ENCODE measurements around the gene DCDC1.
A peak's percentile ranks its signal among the peaks of the same experiment; 100 is the strongest.

The DCDC1 gene

DNA sequence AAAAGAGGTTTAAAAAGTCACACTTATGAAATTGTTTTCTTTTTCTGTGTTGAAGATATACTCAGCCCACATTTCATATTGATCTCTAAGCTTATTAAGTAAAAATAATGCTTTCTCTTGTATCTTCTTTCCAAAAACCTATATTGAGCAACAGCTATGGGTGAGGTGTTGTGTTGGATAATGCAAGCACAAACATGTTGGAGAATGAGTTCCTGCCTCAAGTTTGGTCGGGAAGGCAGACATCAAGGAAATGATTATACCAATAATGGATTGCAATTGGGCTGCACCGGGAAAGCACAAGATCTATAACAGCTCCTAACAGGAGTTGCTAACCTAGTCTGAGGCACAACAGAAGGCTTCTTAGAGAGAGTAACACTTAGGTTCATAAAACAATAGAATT lies 474.5 kb downstream of the DCDC1 start:
- DNase-seq, result no peak

- DNase-seq, result no peak
Measured at GRCh38 chr11:30893318-30893717, 476.2 kb downstream of the DCDC1 start.

- no peak for DNase-seq
Measured at GRCh38 chr11:30889143-30889794, 480.3 kb downstream of the DCDC1 start.

DNA sequence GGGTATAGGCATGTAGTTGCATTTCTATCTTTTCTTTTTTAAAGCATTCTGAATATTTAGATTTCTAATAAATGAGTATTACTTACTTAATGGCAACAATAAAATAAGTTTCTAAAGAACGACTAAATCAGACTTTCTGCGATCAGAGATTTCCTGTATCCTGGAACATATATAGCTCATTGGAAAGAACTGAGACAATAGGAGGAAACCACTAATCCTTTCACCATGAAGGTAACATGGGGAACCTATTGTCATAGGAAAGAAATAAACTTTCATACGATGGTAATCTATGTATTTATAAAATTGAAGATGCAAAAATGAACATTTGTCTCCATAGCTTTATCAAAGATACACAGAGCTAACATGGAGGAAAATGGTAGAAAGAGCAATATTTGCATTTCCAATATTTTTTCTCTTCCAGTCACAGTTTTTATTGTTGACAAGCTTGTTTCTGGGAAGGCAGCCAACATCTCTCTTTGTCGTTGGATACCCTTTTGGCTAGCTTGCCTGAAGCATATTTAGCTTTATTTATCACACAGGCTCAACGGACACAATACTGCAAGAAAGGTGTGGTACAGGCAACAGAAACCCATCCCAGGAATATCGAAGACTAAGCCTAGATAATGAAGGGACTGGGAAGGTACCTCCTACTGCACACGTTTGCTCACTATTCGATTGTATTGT lies 490.1 kb downstream of the DCDC1 start:
- peak; percentile 79 for DNase-seq

DNA sequence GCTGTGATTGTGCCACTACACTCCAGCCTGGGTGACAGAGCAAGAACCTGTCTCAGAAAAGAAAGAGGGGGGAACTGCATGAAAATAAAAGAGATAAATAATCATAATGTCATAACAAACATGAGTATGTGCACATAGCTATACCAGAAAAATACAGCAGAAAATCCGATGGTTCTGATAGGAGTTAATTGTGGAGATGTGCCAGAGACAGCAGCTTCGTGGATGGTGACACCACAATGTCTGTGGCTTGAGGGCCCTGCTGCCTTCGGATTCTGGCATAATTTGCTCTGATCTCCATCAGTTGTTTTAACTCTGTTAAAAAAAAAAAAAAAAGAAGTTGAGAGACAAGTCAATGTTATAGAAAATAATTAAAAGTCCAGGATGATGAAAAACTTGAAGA lies 491.1 kb downstream of the DCDC1 start:
- no peak for DNase-seq

- DNase-seq, result no peak
Measured at GRCh38 chr11:30876663-30877396, 492.7 kb downstream of the DCDC1 start.

DNA sequence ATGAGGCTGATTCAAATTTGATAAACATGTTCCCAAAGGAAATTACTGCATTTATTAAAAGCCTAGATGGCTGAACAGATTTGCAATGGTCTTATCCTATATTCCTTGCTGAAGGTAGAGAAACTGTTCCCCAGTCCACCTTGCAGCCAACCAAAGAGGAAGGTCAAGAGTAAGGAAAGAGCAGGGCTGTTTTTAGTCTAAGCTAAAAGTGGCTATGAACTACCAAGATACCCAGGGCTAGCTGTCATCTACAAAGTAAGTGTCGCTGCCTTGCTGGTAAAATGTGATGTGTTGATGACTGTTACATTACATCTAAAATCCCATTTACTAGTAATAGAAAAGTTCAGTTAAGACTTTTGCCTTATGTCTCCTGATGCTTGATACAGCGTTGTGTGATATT lies 493.3 kb downstream of the DCDC1 start:
- DNase-seq, result no peak

- no peak for DNase-seq
Measured at GRCh38 chr11:30875806-30876205, 493.7 kb downstream of the DCDC1 start.

DNA sequence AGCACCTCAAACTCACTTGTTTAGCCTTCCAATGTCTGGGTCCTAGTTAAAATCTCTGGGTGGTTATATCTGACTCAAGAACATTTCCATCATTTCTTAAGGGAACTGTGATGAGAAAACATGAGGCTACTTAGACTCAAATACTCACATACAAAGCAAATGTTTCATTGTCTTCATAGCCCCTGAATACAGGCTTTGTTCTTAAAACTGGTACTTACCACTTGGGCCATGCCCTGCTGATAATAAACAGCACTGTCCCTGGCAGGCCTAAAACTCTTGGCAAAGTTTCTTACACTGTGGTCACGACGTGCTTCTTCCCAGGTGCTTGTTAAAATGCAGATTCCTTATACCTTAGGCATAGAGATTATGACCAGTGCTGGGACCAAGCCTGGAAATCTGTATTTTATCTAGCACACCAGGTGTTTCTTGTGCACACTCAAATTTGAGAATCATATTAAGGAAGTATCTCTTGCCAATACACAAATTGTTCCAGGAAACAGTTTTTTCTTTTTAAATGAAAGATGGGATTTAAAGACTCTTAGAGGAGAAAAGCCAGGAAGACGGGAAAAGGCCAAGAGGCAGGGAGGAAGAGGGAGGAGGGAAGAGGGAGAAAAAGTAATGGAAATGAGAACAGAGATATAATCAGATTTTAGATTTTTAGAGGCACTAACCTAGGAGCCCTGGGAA lies 495.5 kb downstream of the DCDC1 start:
- DNase-seq, result no peak

DNA sequence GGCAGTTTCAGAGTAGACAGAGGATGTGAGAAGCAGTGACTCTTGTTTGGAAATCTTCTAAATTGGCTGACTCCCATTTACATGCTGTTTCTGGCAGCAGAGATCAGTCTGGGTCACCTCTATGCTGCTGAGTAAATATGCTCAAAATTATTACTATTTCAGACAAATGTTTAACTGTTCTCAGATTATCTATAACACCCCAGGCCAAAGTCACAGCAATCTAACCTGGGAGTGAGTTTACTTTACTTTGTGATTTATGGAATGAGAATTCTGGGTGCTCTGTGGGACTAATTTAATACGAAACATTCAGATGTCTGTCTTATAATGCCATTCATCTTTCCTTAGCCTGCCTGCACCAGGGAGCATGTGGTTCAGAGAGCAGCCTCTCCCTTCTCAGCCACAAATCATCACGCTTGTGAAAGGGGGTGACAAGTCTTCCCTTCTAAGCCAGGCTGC lies 500.9 kb downstream of the DCDC1 start:
- DNase-seq, result no peak

DNA sequence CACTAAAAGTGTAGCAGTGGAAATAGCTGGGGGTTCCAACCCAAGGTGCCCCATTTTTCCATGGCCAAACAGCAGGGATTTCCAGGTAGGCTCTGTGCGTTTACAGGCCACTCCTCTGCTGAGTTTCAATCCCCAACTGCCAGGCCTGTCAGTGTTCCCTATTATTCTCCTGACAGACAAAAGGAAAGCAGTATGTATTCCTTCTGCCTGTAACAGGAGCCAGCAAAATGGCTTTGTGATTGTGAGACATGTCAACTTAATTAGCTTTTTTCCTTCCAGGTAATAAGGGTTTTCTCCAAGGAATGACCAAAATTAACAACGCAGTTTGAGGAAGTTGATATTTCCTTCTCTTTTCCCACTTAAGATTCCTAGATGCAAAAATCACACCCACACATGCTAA lies 506.3 kb downstream of the DCDC1 start:
- DNase-seq, result no peak

DNA sequence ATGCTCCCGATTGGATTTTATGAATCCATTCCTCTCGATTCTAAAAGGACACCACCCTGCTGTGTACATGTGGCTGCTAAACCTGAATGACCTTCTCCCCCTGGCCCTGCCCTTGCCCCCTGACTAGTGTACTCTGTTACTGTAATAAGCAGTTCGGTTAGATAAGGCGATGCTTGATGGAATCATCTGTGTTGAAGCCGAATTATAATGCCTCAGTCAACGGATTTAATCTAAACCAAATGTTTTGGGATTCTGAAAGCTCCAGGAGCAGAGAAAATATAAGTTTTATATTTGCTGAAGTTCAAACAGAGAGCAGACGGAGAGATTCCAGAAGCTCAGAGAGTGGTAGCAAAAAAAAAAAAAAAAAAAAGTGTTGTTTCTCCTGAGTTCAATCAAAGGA lies 508.0 kb downstream of the DCDC1 start:
- DNase-seq, result no peak

DNA sequence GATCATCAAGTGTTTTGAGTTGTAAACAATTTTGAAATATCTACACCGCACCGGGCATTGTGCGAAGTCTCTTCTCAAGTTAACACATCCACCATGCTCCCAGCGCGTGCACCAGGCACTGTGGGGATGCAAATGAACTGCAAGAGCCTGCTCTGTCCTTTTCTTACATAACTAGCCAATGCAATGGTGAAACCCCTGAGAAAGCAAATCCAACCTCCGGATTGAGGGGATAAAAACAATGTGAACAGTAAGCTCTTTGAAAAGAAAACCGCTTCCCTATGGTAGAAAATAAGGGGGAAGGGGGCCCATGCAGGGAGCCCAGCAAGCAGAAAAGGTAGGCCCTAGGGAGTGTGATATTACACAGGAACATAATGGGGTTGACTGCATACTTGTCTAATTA lies 508.5 kb downstream of the DCDC1 start:
- no peak for DNase-seq

DNA sequence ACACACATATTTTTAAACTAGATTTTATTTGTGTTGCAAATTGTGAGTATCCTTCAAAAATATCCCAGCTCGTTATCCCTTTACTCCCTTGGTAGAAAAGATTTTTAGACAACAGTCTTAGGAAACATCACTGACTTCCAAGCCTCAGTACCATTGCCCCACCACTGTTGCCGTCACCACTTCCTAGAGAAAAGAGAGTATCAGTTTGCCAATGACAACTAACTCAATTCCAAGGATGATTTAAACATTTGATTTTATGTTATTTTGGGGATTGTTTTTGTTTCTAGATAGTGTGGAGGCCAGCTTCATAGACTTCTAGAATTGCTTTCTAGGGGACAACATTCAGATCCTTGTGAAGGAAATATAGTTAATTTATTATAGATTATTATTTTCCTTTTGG lies 509.4 kb downstream of the DCDC1 start:
- no peak for DNase-seq

GRCh38 chr11:30859669-30860068 lies 509.9 kb downstream of the DCDC1 start:
- DNase-seq, result no peak

GRCh38 chr11:30855383-30856006 lies 514.0 kb downstream of the DCDC1 start:
- peak; percentile 49 for DNase-seq

GRCh38 chr11:30853439-30853838 lies 516.1 kb downstream of the DCDC1 start:
- DNase-seq, result peak; percentile 69

- no peak for DNase-seq
Measured at GRCh38 chr11:30852645-30853044, 516.9 kb downstream of the DCDC1 start.

DNA sequence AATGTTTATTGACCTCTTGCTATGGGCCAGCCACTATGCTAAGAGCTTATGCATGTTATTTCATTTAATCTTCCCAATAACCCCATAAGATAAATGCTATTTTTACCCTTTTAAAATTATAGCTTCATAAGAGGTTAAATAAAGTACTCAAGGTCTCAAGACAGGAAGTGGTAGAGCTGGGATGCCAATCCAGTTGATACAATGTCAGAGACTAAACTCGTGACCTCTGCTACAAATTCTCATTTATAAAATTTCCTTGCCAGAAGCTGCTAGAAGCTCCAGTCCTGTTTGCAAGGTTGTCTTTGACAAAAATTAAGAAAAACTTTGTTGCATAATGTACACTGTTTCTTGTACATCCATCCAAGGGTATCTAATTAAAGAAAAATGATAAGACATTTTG lies 517.4 kb downstream of the DCDC1 start:
- DNase-seq, result no peak

GRCh38 chr11:30837252-30837651 lies 532.3 kb downstream of the DCDC1 start:
- no peak for DNase-seq

DNA sequence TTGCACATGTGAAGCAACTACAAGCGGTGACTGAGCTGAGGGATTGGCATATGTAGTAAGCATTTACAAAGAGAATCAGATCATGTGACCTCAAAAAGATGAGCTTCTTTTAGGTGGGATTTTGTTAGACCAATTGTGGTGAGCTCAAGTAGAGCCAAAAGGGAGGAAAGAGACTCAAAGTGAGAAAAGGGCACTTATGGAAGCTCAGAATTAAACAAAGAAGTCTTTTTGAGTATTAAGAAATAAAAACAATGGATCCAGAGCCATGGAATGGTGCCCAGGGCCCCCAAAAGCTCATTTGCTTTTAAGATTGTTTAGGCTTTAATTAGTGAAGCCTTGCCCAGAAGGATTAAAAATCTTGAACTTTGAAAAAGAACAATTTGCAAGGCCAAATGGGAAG lies 536.7 kb downstream of the DCDC1 start:
- DNase-seq, result no peak

DNA sequence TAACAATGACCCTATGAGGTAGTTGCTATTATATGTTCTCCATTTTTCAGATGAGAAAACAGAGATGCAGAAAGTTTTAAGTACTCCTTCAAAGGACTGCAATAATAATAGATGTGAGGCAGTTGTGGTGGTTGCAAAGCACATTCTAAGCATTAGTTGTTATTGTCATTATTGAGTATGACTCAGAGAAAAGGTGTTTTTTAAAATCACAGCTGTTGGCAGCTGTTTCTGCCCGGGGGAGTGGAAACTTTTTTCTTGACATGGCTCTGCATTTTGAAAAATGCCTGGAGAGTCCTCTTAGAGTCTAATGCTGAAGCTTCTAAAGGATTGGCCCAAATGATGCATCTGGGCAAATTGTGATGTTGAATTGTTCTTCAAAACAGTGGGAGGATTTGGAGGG lies 538.9 kb downstream of the DCDC1 start:
- no peak for DNase-seq

- no peak for DNase-seq
Measured at GRCh38 chr11:30826911-30827310, 542.6 kb downstream of the DCDC1 start.
